GM19240 (cell line): ENCODE measurements around the gene FBRS.
"Not testable (repeated sequence)": the region's sequence is repeated elsewhere in the genome, so short reads cannot be mapped to it uniquely, and the experiment has no call there.

ENCODE experiments used
- DNase-seq: peaks from one replicate; pipeline ENCODE4 v3.0.0; 2011; ENCODE audit warnings: low spot score; ENCODE audit not compliant: insufficient read length

FBRS gene

DNA sequence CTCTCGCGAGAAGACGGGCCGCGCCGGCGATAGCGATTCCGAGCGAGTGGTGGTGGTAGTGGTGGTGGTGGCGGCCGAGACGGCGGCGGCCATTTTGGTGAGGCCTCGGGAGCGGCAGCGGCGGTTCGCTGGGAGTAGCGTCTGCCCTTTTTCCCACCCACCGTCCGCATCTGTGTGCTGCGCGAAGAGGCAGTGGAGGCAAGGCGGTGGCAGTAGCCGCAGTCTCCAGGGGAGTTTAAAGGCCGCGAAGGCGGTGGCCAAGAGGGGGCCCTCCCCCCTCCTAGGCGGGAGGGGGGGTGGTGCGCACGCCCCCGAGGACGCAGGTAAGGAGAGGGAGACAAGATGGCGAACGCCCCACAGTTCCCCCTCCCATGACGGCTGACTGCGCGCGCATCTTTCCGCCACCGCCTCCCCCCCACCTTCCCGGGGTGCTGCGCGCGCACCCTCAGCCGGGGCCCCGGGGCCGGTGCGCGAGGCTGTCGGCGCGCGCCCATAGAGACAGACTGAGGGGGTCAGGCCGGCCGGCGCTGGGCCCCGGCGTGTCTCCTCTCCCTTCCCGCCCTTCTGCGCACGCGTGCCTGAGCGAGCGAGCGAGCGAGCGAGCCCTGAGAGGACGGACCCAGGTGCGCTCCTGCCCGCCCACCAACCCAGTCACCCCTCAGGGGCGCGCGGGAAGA lies 40.0 kb downstream of the FBRS start:
- peak; percentile 85 for DNase-seq

DNA sequence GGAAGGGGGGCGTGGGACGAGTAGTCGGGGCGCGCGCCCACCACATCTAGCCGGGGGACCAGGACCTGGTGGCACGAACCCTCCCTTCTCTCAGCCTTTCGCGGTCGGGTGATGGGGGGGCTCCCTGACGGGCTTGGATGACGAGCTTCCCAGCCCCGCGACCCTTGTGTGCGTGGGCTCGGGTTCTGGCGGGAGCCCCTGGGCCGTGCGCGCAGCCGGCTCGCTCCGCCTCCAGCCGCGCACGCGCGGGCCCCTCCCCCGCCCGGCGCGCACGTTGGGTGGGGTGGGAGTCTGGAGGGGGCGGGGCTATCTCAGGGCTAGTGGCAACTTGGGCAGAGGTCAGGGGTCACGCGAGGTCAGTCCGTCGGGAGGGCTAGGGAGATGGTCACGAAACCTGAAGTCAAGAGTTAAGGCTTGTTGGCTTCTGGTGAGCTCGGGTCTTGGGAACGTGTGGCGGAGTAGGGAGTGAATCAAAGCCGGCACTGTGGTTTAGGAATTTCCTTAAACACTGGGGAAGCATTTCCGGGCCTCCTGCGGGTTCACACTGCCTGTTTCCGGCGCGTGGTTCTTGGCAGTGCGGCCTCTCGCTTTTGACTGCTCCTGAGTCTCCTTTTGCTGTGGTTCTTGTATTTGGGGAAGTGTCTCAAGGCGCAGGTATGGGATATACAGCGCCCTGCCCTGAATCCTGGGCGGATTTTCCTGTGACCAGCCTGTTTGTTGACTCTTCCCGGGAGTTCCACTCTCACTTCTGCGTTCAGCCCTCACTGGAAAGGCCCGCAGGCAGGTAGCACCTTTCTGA lies 40.8 kb downstream of the FBRS start, which contains the start of gene SRCAP:
TSS of gene SRCAP (plus strand) at position 356 of the 799 bp plus-strand sequence. CDS start 1,654 bp downstream, outside the sequence.
- DNase-seq, result peak; percentile 65

DNA sequence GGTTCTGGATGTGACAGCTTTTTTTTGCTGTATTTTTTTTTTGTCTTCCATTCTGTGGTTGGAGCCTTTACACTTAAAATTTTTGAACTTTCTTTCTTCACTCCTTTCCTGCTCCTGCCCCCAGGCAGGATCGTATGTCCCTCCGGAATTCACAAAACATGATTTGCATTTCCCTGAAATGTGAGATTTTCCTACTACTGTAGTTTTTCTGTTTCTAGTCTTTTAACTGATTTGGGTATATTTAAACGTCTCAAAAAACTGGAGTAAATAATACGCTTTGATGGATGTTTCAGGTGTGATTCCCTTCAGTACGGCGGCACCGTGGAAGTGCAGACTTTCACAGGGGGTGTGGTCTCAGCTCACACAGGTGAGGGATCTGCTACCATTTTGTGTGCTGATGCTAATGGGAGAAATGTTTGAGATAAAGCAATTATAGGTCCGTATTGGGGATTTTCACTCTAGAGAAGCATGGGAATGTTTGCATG lies 41.4 kb downstream of the FBRS start:
- no peak for DNase-seq

DNA sequence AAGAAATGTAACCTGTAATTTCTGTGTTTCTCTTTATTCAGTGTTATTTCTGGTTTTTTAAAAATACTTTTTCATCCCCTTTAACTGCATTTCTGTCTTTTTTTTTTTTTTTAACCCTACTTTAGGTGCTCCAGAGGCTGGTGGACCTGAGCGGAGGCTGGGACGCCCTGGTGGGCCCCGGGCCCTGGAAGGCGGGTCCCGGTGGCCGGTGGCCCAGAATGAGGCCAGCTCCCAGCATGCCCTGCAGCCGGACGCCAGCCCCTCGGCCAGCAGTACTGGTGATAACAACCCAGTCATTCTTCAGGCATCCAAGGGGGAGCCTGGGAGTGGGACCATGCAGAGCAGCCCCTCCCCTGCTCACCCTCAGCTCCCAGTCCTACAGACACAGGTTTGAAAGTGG lies 42.3 kb downstream of the FBRS start:
- DNase-seq, result no peak

DNA sequence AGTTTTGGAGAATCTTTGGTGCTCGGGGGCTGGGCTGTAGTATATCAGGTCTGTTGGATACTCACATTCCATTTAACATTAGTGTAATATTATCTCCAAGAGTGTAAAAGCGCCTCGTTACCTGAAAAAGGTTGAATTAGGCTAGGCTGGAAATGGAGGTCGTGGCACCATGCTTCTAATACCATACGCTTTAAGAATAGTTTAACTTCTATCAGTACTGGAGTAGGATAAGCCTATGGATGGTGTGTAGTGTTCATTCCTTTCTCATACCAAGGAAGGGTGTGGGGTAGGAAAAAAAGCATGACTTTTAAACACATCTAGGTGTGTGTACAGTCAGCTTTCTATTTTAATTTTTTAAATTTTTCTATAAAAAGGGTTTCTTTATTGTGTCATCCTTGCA lies 42.7 kb downstream of the FBRS start:
- DNase-seq, result no peak

DNA sequence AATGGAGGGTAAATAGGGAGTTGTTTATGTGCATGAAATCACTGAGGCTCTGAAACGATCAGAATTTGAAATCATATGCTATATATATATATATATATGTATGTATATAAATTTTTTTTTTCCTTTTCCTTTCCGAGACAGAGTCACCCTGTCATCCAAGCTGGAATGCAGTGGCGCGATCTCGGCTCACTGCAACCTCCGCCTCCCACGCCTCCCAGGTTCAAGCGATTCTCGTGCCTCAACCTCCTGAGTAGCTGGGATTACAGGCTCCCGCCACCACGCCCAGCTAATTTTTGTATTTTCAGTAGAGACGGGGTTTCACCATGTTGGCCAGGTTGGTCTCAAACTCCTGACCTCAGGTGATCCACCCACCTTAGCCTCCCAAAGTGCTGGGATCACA lies 44.8 kb downstream of the FBRS start:
- not testable (repeated sequence) for DNase-seq

DNA sequence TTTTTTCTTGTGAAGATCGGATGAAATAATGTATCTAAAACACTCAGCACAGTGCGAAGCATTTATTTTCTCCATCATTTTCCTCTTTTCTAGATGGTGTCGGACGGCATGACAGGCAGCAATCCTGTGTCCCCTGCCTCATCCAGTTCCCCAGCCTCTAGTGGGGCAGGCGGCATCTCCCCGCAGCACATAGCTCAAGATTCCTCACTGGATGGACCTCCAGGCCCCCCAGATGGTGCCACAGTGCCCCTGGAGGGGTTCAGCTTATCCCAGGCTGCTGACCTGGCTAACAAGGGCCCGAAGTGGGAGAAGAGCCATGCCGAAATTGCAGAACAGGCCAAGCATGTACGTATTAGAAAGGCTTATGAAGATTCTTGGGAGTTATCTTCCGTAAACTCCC lies 45.7 kb downstream of the FBRS start:
- no peak for DNase-seq

DNA sequence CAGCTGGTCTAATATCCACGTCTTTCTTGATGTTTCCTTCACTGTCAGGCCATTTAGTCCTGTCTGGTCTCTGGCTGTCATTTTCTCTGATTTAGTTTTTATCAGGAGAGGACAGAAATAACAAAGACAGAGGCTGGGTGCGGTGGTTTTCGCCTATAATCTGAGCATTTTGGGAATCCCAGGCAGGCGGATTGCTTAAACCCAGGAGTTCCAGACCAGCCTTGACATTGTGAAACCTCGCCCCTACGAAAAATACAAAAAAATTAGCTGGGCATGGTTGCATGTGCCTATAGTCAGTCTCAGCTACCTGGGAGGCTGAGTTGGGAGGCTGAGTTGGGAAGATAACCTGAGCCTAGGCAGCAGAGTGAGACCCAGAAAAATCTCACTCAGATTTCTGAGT lies 47.8 kb downstream of the FBRS start:
- DNase-seq, result no peak

DNA sequence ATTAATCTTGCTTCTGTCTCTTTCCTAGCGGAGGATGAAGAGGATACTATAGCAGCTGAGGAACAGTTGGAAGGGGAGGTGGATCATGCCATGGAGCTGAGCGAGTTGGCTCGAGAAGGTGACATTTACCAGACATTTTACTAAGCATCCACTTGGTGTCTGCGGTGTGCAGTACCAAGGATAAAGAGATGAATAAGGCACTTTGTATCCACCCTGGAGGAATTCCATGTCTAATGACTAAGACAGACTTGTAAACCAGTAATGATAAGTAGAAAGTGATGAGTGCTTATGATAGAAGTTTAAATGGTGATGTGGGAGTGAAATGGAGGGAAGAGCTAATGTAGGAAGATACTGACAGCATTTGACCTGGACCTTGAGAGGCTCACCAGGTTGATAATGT lies 52.7 kb downstream of the FBRS start:
- no peak for DNase-seq

DNA sequence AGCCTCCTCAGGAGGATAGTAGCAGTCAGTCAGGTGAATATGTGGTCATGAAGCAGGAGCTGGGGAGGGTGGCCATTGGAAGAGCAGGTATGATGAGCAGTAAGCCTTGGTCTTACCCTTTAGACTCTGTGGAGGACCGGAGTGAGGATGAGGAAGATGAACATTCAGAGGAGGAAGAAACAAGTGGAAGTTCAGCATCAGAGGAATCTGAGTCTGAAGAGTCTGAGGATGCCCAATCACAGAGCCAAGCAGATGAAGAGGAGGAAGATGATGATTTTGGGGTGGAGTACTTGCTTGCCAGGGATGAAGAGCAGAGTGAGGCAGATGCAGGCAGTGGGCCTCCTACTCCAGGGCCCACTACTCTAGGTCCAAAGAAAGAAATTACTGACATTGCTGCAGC lies 53.5 kb downstream of the FBRS start:
- DNase-seq, result no peak

DNA sequence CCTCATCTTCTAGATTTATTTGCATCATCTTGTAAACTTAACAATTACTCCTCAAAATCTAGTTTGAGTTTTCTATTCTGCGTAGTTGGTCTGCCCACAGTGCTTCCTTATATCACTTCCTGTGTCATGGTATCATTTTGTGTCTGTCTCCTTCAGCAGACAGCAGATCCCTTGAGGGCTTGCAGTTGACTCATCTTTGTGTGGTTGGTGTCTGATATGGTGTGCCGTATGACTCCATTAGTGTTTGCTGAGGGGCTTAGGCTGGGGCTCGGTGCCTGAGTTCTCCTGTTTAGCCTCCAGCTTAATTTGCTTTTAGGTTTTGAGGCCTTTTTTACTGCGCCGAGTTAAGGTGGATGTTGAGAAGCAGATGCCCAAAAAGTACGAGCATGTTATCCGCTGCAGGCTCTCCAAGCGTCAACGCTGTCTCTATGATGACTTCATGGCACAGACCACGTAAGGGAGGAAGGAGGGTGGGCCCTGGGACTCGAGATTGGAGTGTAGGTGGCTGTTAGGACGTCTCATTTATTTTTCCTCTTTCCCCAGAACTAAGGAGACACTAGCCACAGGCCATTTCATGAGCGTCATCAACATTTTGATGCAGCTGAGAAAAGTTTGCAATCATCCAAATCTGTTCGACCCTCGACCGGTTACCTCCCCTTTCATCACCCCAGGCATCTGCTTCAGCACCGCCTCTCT lies 57.7 kb downstream of the FBRS start:
- DNase-seq, result no peak

DNA sequence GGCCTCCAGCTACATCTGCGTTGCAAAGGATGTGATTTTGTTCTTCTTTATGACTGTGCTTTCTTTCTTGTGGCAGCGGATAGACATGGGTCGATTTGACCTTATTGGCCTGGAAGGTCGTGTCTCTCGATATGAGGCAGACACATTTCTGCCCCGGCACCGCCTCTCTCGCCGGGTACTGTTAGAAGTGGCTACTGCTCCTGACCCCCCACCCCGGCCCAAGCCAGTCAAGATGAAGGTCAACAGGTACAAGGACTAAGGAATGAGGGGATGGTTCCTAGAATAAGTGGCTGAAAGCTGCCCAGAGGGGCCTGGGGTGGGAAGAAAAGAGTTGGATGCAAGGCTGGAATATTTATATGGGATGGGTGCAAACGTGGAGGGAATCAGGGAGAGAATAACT lies 61.9 kb downstream of the FBRS start:
- no peak for DNase-seq
